Esophagus squamous epithelium (tissue), 5 donors: ENCODE results near the gene NOB1. TPM values are rescaled to one million over a fixed set of nuclear protein-coding genes. Genes with fewer than 3 reads are reported as not detected.
"Not testable (repeated sequence)": the region's sequence is repeated elsewhere in the genome, so short reads cannot be mapped to it uniquely, and the experiment has no call there.

Experiments used
- DNase-seq: peaks from one replicate; lab custom pipeline; 2025; lab: John Stamatoyannopoulos, UW
- H3K27ac ChIP-seq, 4 donors: fragments of 200-600 bp; sonication (generic); one replicate each; pipeline ENCODE4 v1.5.1; 2016 to 2019; ENCODE audit warnings: mild to moderate bottlenecking in 1 of 4
- H3K27me3 ChIP-seq, 4 donors: fragments of 200-600 bp; sonication (generic); 1 replicate in 3 of 4; 2 replicates in 1 of 4; pipeline versions ENCODE4 v1.5.1 to v1.6.0; 2017 to 2021; ENCODE audit warnings: antibody characterized with exemption in 1 of 4
- H3K36me3 ChIP-seq, 3 donors: fragments of 200-600 bp; sonication (generic); one replicate each; pipeline ENCODE4 v1.5.1; 2016 to 2019
- H3K4me1 ChIP-seq, 3 donors: fragments of 200-600 bp; sonication (generic); one replicate each; pipeline ENCODE4 v1.5.1; 2017 to 2019
- H3K4me3 ChIP-seq, 4 donors: fragments of 200-600 bp; sonication (generic); 1 replicate in 3 of 4; 2 replicates in 1 of 4; pipeline ENCODE4 v1.5.1; 2016 to 2019; ENCODE audit warnings: mild to moderate bottlenecking in 2 of 4, moderate library complexity in 1 of 4
- H3K9me3 ChIP-seq, 3 donors: fragments of 200-600 bp; sonication (generic); one replicate each; pipeline ENCODE4 v1.5.1; 2016 to 2019
- CTCF ChIP-seq, 6 experiments: fragments of 450-650 bp in 4 of 6; fragments of 200-600 bp in 2 of 6; sonication (generic) in 2 of 6; IDR thresholded peaks; one replicate each; pipeline ENCODE4 v1.5.1; 2016 to 2019; ENCODE audit warnings: antibody characterized with exemption in 6 of 6, mild to moderate bottlenecking in 4 of 6, moderate library complexity in 4 of 6
- POLR2A ChIP-seq, 4 donors: fragments of 450-650 bp; IDR thresholded peaks; one replicate each; pipeline ENCODE4 v1.6.1; 2017; ENCODE audit warnings: antibody characterized with exemption in 4 of 4, mild to moderate bottlenecking in 4 of 4, moderate library complexity in 3 of 4
- WGBS, 2 donors: methylation state at CpG; one replicate each; pipeline ENCODE4 v1.1.5; 2018; 5-methylcytosine and 5-hydroxymethylcytosine counted together
- intact Hi-C: fragments of 100-400 bp; cut with DNase I; formaldehyde crosslinking; loops from one replicate; pipeline ENCODE4 v1.15.0; 2022
- total RNA-seq, 4 donors: library from RNA; depleted of rRNA; stranded (reverse); fragments of >200 nt; gene quantifications; one replicate each; pipeline ENCODE4 v1.1.0, GENCODE V29; 2016
- donor health status: DM: yes; HTN: yes; CAD: no.

Gene NOB1
- total RNA-seq, 4 donors from 2014 or later, result 34.4 to 55.1 (median 45.2) TPM

DNA sequence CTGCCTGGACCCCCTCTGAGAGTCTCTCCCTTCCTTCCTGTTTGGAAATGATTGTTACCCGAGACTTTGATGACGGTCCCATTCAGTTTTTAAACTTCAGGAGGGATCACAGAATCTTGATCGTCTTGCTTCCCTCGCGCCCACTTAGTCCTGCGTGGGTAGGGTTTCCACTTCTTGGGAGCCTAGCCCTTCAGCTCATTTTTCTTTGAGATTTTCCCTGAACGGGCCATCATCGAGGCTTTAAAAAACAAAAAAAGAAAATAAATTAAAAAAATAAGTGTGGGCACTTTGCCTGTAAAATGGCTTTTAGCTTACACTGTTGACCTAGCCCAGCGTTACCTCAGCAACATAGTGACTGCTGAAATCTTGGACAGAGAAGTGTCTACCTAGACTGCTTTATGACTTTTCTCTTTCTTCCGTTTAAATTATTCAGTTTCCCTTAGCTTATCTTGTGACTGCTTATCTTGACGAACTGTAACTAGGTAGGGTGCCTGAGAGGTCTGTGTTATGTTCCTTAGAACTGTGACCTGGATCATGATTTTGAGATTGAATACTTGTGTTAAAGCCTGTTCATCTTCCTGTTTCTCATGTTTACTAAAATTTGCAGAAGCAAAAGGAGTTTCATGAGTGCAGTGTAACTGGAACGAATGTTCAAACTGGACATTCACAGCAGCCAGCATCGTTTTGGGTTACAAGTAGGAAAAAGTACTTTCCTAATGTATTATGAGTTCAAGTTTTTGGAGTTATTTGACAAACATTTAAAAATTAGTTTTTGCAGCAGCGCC is 8.3 kb upstream of the NOB1 start:
- no peak for DNase-seq
- no peak for TF ChIP-seq POLR2A (IDR thresholded peaks at IDR 0.05)
- no peak for TF ChIP-seq CTCF (IDR thresholded peaks at IDR 0.05)
- 3 to 8% methylated on average over 14 of the region's 14 CpGs for WGBS, 2 donors

DNA sequence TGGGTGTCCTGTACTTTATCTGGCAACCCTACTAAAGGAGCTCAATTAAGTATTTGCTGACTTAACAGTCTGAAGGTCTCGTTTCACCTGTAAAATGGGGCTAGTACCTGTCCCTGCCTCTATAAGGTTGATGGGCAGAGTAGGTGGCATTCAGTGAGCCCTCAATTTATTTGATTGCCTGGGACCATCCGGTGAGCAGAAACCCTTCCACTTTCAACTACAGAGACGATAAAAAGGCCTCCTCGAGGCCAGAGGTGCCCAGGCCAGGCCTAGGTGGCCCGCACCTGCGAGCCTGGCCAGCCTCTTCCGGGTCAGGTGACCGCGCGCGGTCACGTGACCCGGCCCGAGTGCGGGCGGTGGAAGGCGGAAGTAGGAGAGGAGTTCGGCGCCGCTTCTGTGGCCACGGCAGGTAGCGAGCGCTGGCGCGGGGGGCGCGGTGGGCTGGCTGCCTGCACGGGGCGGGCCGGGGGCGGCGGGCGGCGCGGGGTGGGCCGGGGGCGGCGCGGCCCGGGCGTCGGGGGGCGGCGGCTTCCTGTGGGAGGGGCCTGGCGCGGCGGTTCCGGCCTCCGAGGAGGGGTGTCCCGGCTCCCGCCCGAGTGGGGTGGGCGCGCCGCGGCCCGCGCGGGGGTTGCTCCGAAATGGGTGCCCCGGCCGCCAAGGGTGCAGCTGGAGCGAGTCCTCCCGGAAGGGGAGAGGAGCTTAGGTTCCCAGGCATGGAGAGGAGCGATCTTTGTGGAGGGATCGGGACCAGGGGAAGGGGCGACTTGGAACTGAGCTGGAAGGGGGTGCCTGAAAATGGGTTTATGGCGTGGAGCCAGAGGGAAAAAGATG is 7.5 kb upstream of the NOB1 start, which contains the start of gene WWP2:
Gene WWP2 (plus strand): TSS at position 350 of the 831 bp plus-strand sequence. CDS start 24,679 bp downstream, outside the sequence.
- DNase-seq, result no peak
- intact Hi-C loops, result no loop called here
- H3K4me3 ChIP-seq, result peak within 1 kb of the TSS; percentile 91 to 96 (median 93)
- no peaks in the 10 kb centered on the region for H3K36me3 ChIP-seq
- no peaks in the 10 kb centered on the region for H3K9me3 ChIP-seq
- peak within 1 kb of the TSS; percentile 93 to 96 (median 94) for H3K27ac ChIP-seq
- TF ChIP-seq POLR2A (IDR thresholded peaks at IDR 0.05), result peak in 2 of 4 donors; percentile 34 to 65
- peak in 1 of 6 experiments; percentile 15 for TF ChIP-seq CTCF (IDR thresholded peaks at IDR 0.05)
- WGBS, 2 donors, result 3% methylated on average over 2 to 4 of the region's 68 CpGs
- H3K27me3 ChIP-seq, result no peaks in the 10 kb centered on the region
- peaks cover 6 to 19% (median 10%) of the 10 kb centered on the region in 3 donors for H3K4me1 ChIP-seq

More for the DNA sequence above, 8.3 kb upstream of the NOB1 start:
- Histone ChIP-seq H3K4me3 (peak overlapping the region; percentile 91 to 96 (median 93)), H3K36me3 (no peaks in the 10 kb centered on the region), H3K4me1 (peaks cover 6 to 19% (median 10%) of the 10 kb centered on the region in 3 donors), H3K27ac (peak overlapping the region; percentile 93 to 96 (median 94)), H3K27me3 (no peaks in the 10 kb centered on the region), H3K9me3 (no peaks in the 10 kb centered on the region)
- intact Hi-C loops, result no loop called here

DNA sequence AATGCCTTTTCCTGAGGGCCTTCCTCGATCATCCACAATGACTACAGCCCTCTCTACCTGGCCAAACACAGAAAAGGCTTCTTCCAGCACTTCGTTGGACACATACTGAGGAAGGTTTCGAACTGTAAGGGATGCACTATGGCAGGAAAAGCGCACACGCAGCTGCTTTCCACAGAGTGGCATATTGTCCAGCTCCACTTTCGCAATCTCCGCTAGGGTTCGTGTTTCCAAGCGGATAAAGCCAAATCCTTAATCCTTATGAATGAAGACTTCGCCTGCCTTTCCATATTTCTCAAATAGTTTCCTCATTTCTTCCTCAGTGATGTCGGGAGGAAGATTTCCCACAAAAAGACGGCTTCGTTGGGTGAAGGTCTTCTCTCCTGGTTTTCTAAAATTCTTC is 2.6 kb upstream of the NOB1 start:
- H3K4me3 ChIP-seq, intact Hi-C loops, H3K9me3 ChIP-seq, H3K36me3 ChIP-seq, H3K27ac ChIP-seq, H3K27me3 ChIP-seq, DNase-seq: not testable (repeated sequence)
- 78 to 80% methylated on average over 12 to 13 of the region's 13 CpGs for WGBS, 2 donors
- peaks cover 18 to 33% (median 19%) of the 10 kb centered on the region in 3 donors for H3K4me1 ChIP-seq

- no peak for DNase-seq
- 88 to 91% methylated on average over 10 of the region's 10 CpGs for WGBS, 2 donors
- intact Hi-C loops, result no loop called here
Observed at GRCh38 chr16:69756705-69757104, 2.0 kb upstream of the NOB1 start.

DNA sequence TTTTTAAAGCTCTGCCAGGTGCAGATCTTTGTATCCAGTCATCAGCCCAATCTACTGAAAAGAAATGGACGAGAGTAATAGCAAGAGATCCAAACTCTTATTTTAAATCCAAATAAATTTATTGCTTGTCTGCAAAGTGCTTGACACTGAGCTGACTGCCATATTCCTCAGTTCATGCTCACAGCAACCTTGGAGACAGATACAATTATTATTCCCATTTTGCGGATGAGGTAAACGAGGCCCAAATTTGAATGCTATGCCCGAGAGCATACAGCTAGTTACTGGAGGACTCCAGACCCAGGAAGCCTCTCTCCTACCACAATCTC is 620 bp downstream of the NOB1 start:
- Histone ChIP-seq H3K36me3 (peaks cover 6 to 31% (median 17%) of the 10 kb centered on the region in 3 donors), H3K9me3 (no peaks in the 10 kb centered on the region), H3K4me1 (peaks cover 14 to 30% (median 18%) of the 10 kb centered on the region in 3 donors), H3K4me3 (peak overlapping the region; percentile 80 to 92 (median 89)), H3K27me3 (no peaks in the 10 kb centered on the region), H3K27ac (peak overlapping the region; percentile 73 to 89 (median 86))
- intact Hi-C loops, result loop anchor here (5.0 kb wide), 1 partner anchor 42 kb away; no protein-coding TSS in a partner anchor
- no peak for TF ChIP-seq POLR2A (IDR thresholded peaks at IDR 0.05)
- DNase-seq, result no peak
- WGBS, 2 donors, result 7 to 9% methylated on average over 4 of the region's 4 CpGs

More at GRCh38 chr16:69756705-69757104, 2.0 kb upstream of the NOB1 start:
- Histone ChIP-seq H3K27ac (no peak overlapping the region), H3K4me1 (peaks cover 17 to 34% (median 18%) of the 10 kb centered on the region in 3 donors), H3K9me3 (no peaks in the 10 kb centered on the region), H3K27me3 (no peaks in the 10 kb centered on the region), H3K36me3 (peaks cover 0 to 5% (median 0%) of the 10 kb centered on the region in 3 donors), H3K4me3 (no peak overlapping the region)
- TF ChIP-seq POLR2A (IDR thresholded peaks at IDR 0.05), result no peak

- 80 to 86% methylated on average over 18 of the region's 20 CpGs for WGBS, 2 donors
Observed at GRCh38 chr16:69748694-69749345, 5.9 kb downstream of the NOB1 start.

More at GRCh38 chr16:69748694-69749345, 5.9 kb downstream of the NOB1 start:
- H3K9me3 ChIP-seq, result no peaks in the 10 kb centered on the region
- TF ChIP-seq POLR2A (IDR thresholded peaks at IDR 0.05), result no peak
- no peak for TF ChIP-seq CTCF (IDR thresholded peaks at IDR 0.05)
- peaks cover 9 to 18% (median 15%) of the 10 kb centered on the region in 3 donors for H3K4me1 ChIP-seq
- H3K4me3 ChIP-seq, result no peak overlapping the region
- peaks cover 36 to 84% (median 51%) of the 10 kb centered on the region in 3 donors for H3K36me3 ChIP-seq
- H3K27ac ChIP-seq, result no peak overlapping the region
- intact Hi-C loops, result no loop called here
- H3K27me3 ChIP-seq, result no peaks in the 10 kb centered on the region
- DNase-seq, result no peak
